GM21447 (cell line): ENCODE results near the gene CADPS.

Source experiments
- ATAC-seq: cut with Tn5 transposase; IDR thresholded peaks from one replicate; pipeline ENCODE4 v1.9.1; 2021; ENCODE audit not compliant: unreplicated experiment

CADPS gene

GRCh38 chr3:62815981-62816380 is 59.2 kb downstream of the CADPS start:
- ATAC-seq = no peak

GRCh38 chr3:62812631-62813030 is 62.6 kb downstream of the CADPS start:
- ATAC-seq = no peak

- no peak for ATAC-seq
Measured at GRCh38 chr3:62811119-62811518, 64.1 kb downstream of the CADPS start.

- no peak for ATAC-seq
Measured at GRCh38 chr3:62809369-62809768, 65.8 kb downstream of the CADPS start.

GRCh38 chr3:62805580-62806277 is 69.5 kb downstream of the CADPS start:
- no peak for ATAC-seq

- no peak for ATAC-seq
Measured at GRCh38 chr3:62805106-62805505, 70.1 kb downstream of the CADPS start.

GRCh38 chr3:62803276-62803675 is 71.9 kb downstream of the CADPS start:
- ATAC-seq = no peak

GRCh38 chr3:62798000-62798399 is 77.2 kb downstream of the CADPS start:
- no peak for ATAC-seq

GRCh38 chr3:62797132-62797531 is 78.1 kb downstream of the CADPS start:
- ATAC-seq = no peak

GRCh38 chr3:62795978-62796657 is 79.1 kb downstream of the CADPS start:
- no peak for ATAC-seq

GRCh38 chr3:62793946-62794345 is 81.3 kb downstream of the CADPS start:
- ATAC-seq = no peak

- no peak for ATAC-seq
Measured at GRCh38 chr3:62785384-62785783, 89.8 kb downstream of the CADPS start.

GRCh38 chr3:62781121-62781520 is 94.1 kb downstream of the CADPS start:
- no peak for ATAC-seq

- ATAC-seq = no peak
Measured at GRCh38 chr3:62777674-62778073, 97.5 kb downstream of the CADPS start.

GRCh38 chr3:62777130-62777529 is 98.1 kb downstream of the CADPS start:
- no peak for ATAC-seq

GRCh38 chr3:62774221-62774620 is 101.0 kb downstream of the CADPS start:
- no peak for ATAC-seq

GRCh38 chr3:62771331-62772072 is 103.7 kb downstream of the CADPS start:
- no peak for ATAC-seq

- ATAC-seq = no peak
Measured at GRCh38 chr3:62768896-62769295, 106.3 kb downstream of the CADPS start.

- no peak for ATAC-seq
Measured at GRCh38 chr3:62761711-62762110, 113.5 kb downstream of the CADPS start.

- no peak for ATAC-seq
Measured at GRCh38 chr3:62761311-62761710, 113.9 kb downstream of the CADPS start.

- no peak for ATAC-seq
Measured at GRCh38 chr3:62758296-62759066, 116.7 kb downstream of the CADPS start.
